H9 (cell line): Measurements from ENCODE around the gene IL20RA. TPM values are rescaled to one million over a fixed set of nuclear protein-coding genes. Genes with fewer than 3 reads are reported as not detected.

Experiments
- DNase-seq: peaks from one replicate; pipeline ENCODE4 v3.0.0-alpha.2; 2017
- H2AFZ ChIP-seq: one replicate; pipeline ENCODE4 v1.6.1; 2013; ENCODE audit warnings: mild to moderate bottlenecking, low read length, control low read depth, moderate library complexity
- H2AK5ac ChIP-seq: 2 replicates; pipeline ENCODE4 v1.6.1; 2013; ENCODE audit warnings: low read length, control low read depth, mixed read lengths; ENCODE audit not compliant: insufficient read length
- H2BK120ac ChIP-seq: one replicate; pipeline ENCODE4 v1.6.1; 2013; ENCODE audit warnings: low read depth, mild to moderate bottlenecking, low read length, control low read depth, inconsistent platforms; ENCODE audit not compliant: poor library complexity, severe bottlenecking
- H2BK12ac ChIP-seq: 2 replicates; pipeline ENCODE4 v1.6.1; 2013; ENCODE audit warnings: low read length, control low read depth, mixed read lengths, low read depth; ENCODE audit not compliant: insufficient read length
- H2BK15ac ChIP-seq: 2 replicates; pipeline ENCODE4 v1.6.1; 2013; ENCODE audit warnings: low read depth, low read length, control low read depth
- H2BK20ac ChIP-seq: one replicate; pipeline ENCODE4 v1.6.1; 2013; ENCODE audit warnings: low read depth, mild to moderate bottlenecking, low read length, control low read depth, inconsistent platforms; ENCODE audit not compliant: poor library complexity, severe bottlenecking
- H2BK5ac ChIP-seq: 2 replicates; pipeline ENCODE4 v1.6.1; 2013; ENCODE audit warnings: low read length, control low read depth, mixed read lengths; ENCODE audit not compliant: insufficient read length
- H3K14ac ChIP-seq: 2 replicates; pipeline ENCODE4 v1.6.1; 2013; ENCODE audit warnings: low read length, control low read depth; ENCODE audit not compliant: insufficient read depth
- H3K18ac ChIP-seq: 2 replicates; pipeline ENCODE4 v1.6.1; 2013; ENCODE audit warnings: low read depth, mild to moderate bottlenecking, mixed read lengths, low read length, control low read depth; ENCODE audit not compliant: insufficient read length
- H3K23ac ChIP-seq: 2 replicates; pipeline ENCODE4 v1.6.1; 2013; ENCODE audit warnings: low read length, control low read depth, mixed read lengths, low read depth; ENCODE audit not compliant: insufficient read length
- H3K23me2 ChIP-seq: 2 replicates; pipeline ENCODE4 v1.6.1; 2013; ENCODE audit warnings: low read depth, mild to moderate bottlenecking, mixed read lengths, low read length, control low read depth; ENCODE audit not compliant: insufficient read length, poor library complexity, severe bottlenecking
- H3K27ac ChIP-seq: 2 replicates; pipeline ENCODE4 v1.5.1; 2013; ENCODE audit warnings: low read length, control low read depth, mixed read lengths, low read depth; ENCODE audit not compliant: insufficient read length
- H3K27me3 ChIP-seq: 2 replicates; pipeline ENCODE4 v1.6.1; 2013; ENCODE audit warnings: low read length, control low read depth, inconsistent platforms; ENCODE audit not compliant: insufficient read depth
- H3K4ac ChIP-seq: 2 replicates; pipeline ENCODE4 v1.6.1; 2013; ENCODE audit warnings: low read depth, mild to moderate bottlenecking, control low read depth, inconsistent platforms, low read length, moderate library complexity
- H3K4me1 ChIP-seq: 2 replicates; pipeline ENCODE4 v1.6.1; 2013; ENCODE audit warnings: low read length, control low read depth, inconsistent platforms; ENCODE audit not compliant: insufficient read depth
- H3K4me2 ChIP-seq: 2 replicates; pipeline ENCODE4 v1.6.1; 2013; ENCODE audit warnings: low read length, control low read depth, mixed read lengths; ENCODE audit not compliant: insufficient read length, insufficient read depth
- H3K56ac ChIP-seq: 2 replicates; pipeline ENCODE4 v1.6.1; 2013; ENCODE audit warnings: low read depth, mild to moderate bottlenecking, mixed read lengths, low read length, control low read depth; ENCODE audit not compliant: insufficient read length
- H3K79me1 ChIP-seq: 2 replicates; pipeline ENCODE4 v1.6.1; 2013; ENCODE audit warnings: low read depth, mild to moderate bottlenecking, moderate library complexity, low read length, control low read depth, inconsistent platforms; ENCODE audit not compliant: insufficient read depth, poor library complexity, severe bottlenecking
- H3K79me2 ChIP-seq: 2 replicates; pipeline ENCODE4 v1.6.1; 2013; ENCODE audit warnings: low read length, control low read depth, inconsistent platforms; ENCODE audit not compliant: insufficient read depth
- H3K9ac ChIP-seq: 2 replicates; pipeline ENCODE4 v1.6.1; 2013; ENCODE audit warnings: low read length, control low read depth, mixed read lengths; ENCODE audit not compliant: insufficient read length; ENCODE audit errors: extremely low read depth
- H3K9me3 ChIP-seq: one replicate; pipeline ENCODE4 v1.6.1; 2013; ENCODE audit warnings: low read depth, low read length, inconsistent platforms; ENCODE audit not compliant: control insufficient read depth
- H3T11ph ChIP-seq: one replicate; pipeline ENCODE4 v1.6.1; 2013; ENCODE audit warnings: mild to moderate bottlenecking, low read length, control low read depth, inconsistent platforms
- H4K20me1 ChIP-seq: one replicate; pipeline ENCODE4 v1.6.1; 2013; ENCODE audit not compliant: control insufficient read depth, insufficient read length, insufficient read depth
- H4K5ac ChIP-seq: 2 replicates; pipeline ENCODE4 v1.6.1; 2013; ENCODE audit warnings: low read depth, mild to moderate bottlenecking, mixed read lengths, low read length, control low read depth; ENCODE audit not compliant: insufficient read length
- H4K8ac ChIP-seq: replicated peaks from 2 replicates; pipeline ENCODE4 v1.6.1; 2013; ENCODE audit warnings: low read length, control low read depth, mixed read lengths, low read depth; ENCODE audit not compliant: insufficient read length
- H4K91ac ChIP-seq: 2 replicates; pipeline ENCODE4 v1.6.1; 2013; ENCODE audit warnings: low read depth, mild to moderate bottlenecking, moderate library complexity, mixed read lengths, low read length, control low read depth; ENCODE audit not compliant: insufficient read length
- H3K27ac Mint-ChIP-seq, 3 experiments: 2 replicates in 2 of 3; 3 replicates in 1 of 3; pipeline ENCODE4 v1.8.0; 2020 to 2021; ENCODE audit warnings: mixed read lengths in 3 of 3, mild to moderate bottlenecking in 1 of 3, moderate library complexity in 1 of 3
- H3K27me3 Mint-ChIP-seq: 2 replicates; pipeline ENCODE4 v1.8.0; 2021; ENCODE audit warnings: low read depth, mild to moderate bottlenecking, moderate library complexity, mixed read lengths
- H3K36me3 Mint-ChIP-seq, 3 experiments: 2 replicates in 2 of 3; 3 replicates in 1 of 3; pipeline ENCODE4 v1.8.0; 2020 to 2021; ENCODE audit warnings: low read depth in 3 of 3, mixed read lengths in 3 of 3; ENCODE audit not compliant: insufficient read depth in 1 of 3
- H3K4me1 Mint-ChIP-seq, 2 experiments: 2 replicates each; pipeline ENCODE4 v1.8.0; 2020; ENCODE audit warnings: mixed read lengths in 2 of 2
- H3K4me3 Mint-ChIP-seq, 2 experiments: 2 replicates in 1 of 2; 3 replicates in 1 of 2; pipeline ENCODE4 v1.8.0; 2020 to 2021; ENCODE audit warnings: mild to moderate bottlenecking in 2 of 2, mixed read lengths in 2 of 2, moderate library complexity in 1 of 2
- H3K9me3 Mint-ChIP-seq, 2 experiments: 2 replicates in 1 of 2; 3 replicates in 1 of 2; pipeline ENCODE4 v1.8.0; 2020; ENCODE audit warnings: mild to moderate bottlenecking in 2 of 2, mixed read lengths in 2 of 2, moderate library complexity in 1 of 2
- WGBS: extraction: QIAGEN DNeasy Blood & Tissue Kit; methylation state at CpG from one replicate; pipeline ENCODE4 v1.1.7; 2013; ENCODE audit warnings: missing lambda C conversion rate, low lambda C conversion rate, mixed read lengths; ENCODE audit not compliant: insufficient read length; ENCODE audit errors: extremely low coverage; 5-methylcytosine and 5-hydroxymethylcytosine counted together
- total RNA-seq: library from RNA; stranded (reverse); gene quantifications from 2 replicates; pipeline ENCODE4 v1.2.1, GENCODE V29; 2021
- TF ChIP-seq, protein P1 (sequence below): fragments of 200-600 bp; sonication (generic); conservative IDR thresholded peaks from 3 replicates; pipeline ENCODE4 v1.8.0; 2021; ENCODE audit warnings: antibody characterized with exemption, mild to moderate bottlenecking

The IL20RA gene
- total RNA-seq, 1 experiment from 2014 or later: 0.74 TPM

DNA sequence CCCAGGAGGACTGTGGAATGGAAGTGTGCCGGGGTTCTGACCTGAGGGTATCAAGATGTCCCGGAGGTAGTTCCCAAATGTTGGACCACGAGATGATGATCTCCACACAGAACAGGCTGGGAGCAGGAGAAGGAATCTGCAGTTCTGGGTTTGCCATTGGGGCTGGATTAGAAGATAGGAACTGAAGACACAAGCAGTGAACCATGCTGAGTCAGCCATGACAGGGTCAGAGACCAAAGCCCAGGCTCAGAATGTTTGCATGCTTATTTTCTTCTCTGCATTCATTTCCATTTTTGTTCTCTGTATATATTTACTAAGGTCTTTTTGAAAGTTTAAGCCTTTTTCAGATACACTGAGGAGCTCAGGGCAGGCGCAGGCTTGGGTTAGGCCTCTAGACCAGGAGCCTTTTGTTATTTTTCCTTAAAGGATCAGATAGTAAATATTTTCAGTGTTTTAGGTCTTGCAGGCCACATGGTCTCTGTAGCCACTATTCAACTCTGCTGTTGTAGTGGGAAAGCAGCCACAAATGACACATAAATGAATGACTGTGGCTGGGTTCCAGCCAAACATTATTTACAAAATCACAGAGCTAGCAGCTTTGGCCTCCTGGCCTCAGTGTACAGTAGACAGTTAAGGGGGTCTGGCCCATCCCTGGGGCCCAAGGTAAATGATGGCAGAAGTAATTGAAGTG is 94.2 kb downstream of the IL20RA start:
- H3K18ac ChIP-seq: no peak overlapping the region
- no peak overlapping the region for H2BK120ac ChIP-seq
- peaks cover 6 to 13% (median 10%) of the 10 kb centered on the region in 3 experiments for H3K36me3 Mint-ChIP-seq
- H3K9ac ChIP-seq: no peak overlapping the region
- H2BK20ac ChIP-seq: no peak overlapping the region
- no peak overlapping the region for H4K5ac ChIP-seq
- H3T11ph ChIP-seq: no peak overlapping the region
- H3K27me3 Mint-ChIP-seq: peaks cover 3% of the 10 kb centered on the region; the same call in 1 of the 2 replicates
- H3K9me3 Mint-ChIP-seq: peaks cover 7 to 8% of the 10 kb centered on the region in 2 experiments
- no peak overlapping the region for H3K56ac ChIP-seq
- H3K27ac ChIP-seq: no peak overlapping the region
- H3K4ac ChIP-seq: no peak overlapping the region
- no peak overlapping the region for H2BK15ac ChIP-seq
- no peak overlapping the region for H3K23ac ChIP-seq
- TF ChIP-seq, protein P1, sequence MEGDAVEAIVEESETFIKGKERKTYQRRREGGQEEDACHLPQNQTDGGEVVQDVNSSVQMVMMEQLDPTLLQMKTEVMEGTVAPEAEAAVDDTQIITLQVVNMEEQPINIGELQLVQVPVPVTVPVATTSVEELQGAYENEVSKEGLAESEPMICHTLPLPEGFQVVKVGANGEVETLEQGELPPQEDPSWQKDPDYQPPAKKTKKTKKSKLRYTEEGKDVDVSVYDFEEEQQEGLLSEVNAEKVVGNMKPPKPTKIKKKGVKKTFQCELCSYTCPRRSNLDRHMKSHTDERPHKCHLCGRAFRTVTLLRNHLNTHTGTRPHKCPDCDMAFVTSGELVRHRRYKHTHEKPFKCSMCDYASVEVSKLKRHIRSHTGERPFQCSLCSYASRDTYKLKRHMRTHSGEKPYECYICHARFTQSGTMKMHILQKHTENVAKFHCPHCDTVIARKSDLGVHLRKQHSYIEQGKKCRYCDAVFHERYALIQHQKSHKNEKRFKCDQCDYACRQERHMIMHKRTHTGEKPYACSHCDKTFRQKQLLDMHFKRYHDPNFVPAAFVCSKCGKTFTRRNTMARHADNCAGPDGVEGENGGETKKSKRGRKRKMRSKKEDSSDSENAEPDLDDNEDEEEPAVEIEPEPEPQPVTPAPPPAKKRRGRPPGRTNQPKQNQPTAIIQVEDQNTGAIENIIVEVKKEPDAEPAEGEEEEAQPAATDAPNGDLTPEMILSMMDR: no peak
- H2AK5ac ChIP-seq: no peak overlapping the region
- DNase-seq: no peak
- H3K23me2 ChIP-seq: no peaks in the 10 kb centered on the region
- peaks cover 3% of the 10 kb centered on the region; the same call in 1 of the 2 replicates for H3K4me1 ChIP-seq
- H2BK12ac ChIP-seq: peak overlapping the region; percentile 78
- no peaks in the 10 kb centered on the region for H3K79me1 ChIP-seq
- no peak overlapping the region for H3K4me3 Mint-ChIP-seq
- peaks cover 13 to 33% of the 10 kb centered on the region in 2 experiments for H3K4me1 Mint-ChIP-seq
- H4K8ac ChIP-seq: no peak overlapping the region
- no CpG with 5 or more reads among the region's 4 CpGs for WGBS
- H3K4me2 ChIP-seq: no peak overlapping the region
- no peaks in the 10 kb centered on the region for H4K20me1 ChIP-seq
- H2AFZ ChIP-seq: no peak overlapping the region
- no peaks in the 10 kb centered on the region for H3K79me2 ChIP-seq
- no peak overlapping the region for H4K91ac ChIP-seq
- H3K27ac Mint-ChIP-seq: no peak overlapping the region; a peak in 2 of 7 replicates
- no peak overlapping the region for H2BK5ac ChIP-seq
- no peaks in the 10 kb centered on the region for H3K9me3 ChIP-seq
- no peaks in the 10 kb centered on the region for H3K27me3 ChIP-seq
- no peak overlapping the region for H3K14ac ChIP-seq

Other genes starting within 250 kb of the IL20RA start
- 8.4 and 8.7 TPM in 2 replicates for gene PEX7, start 222.4 kb downstream of the IL20RA start, total RNA-seq
- 0.17 and 0.57 TPM in 2 replicates for gene SLC35D3, start 122.7 kb downstream of the IL20RA start, total RNA-seq
- gene IL22RA2, start 128.7 kb upstream of the IL20RA start, total RNA-seq: not detected in 2 replicates
- gene IFNGR1, start 174.4 kb upstream of the IL20RA start, total RNA-seq: 28.4 and 32.2 TPM in 2 replicates